Spleen (tissue), 11 donors: ENCODE results near the gene KCNJ13. TPM values are rescaled to one million over a fixed set of nuclear protein-coding genes. Genes with fewer than 3 reads are reported as not detected.

ENCODE experiments used
- DNase-seq: peaks from one replicate; pipeline ENCODE4 v3.0.0-alpha.2; 2020
- H3K27ac ChIP-seq, 8 donors: fragments of 200-600 bp; sonication (generic) in 7 of 8; 1 replicate in 4 of 8; 2 replicates in 4 of 8; pipeline versions ENCODE4 v1.5.0 to v1.8.0; 2016 to 2021; ENCODE audit warnings: inconsistent platforms in 4 of 8, mild to moderate bottlenecking in 4 of 8, moderate library complexity in 1 of 8
- H3K27me3 ChIP-seq, 7 donors: fragments of 200-600 bp; sonication (generic) in 6 of 7; replicated peaks in 1 of 7; 1 replicate in 4 of 7; 2 replicates in 3 of 7; pipeline versions ENCODE4 v1.5.0 to v1.8.0; 2016 to 2021; ENCODE audit warnings: inconsistent platforms in 3 of 7, mild to moderate bottlenecking in 1 of 7
- H3K36me3 ChIP-seq, 6 donors: fragments of 200-600 bp; sonication (generic) in 5 of 6; 1 replicate in 4 of 6; 2 replicates in 2 of 6; pipeline versions ENCODE4 v1.5.0 to v1.8.0; 2016 to 2021; ENCODE audit warnings: inconsistent platforms in 2 of 6
- H3K4me1 ChIP-seq, 6 donors: fragments of 200-600 bp; sonication (generic) in 5 of 6; 1 replicate in 3 of 6; 2 replicates in 3 of 6; pipeline versions ENCODE4 v1.5.0 to v1.8.0; 2016 to 2021; ENCODE audit warnings: inconsistent platforms in 3 of 6
- H3K4me3 ChIP-seq, 8 donors: fragments of 200-600 bp; sonication (generic) in 7 of 8; 1 replicate in 4 of 8; 2 replicates in 4 of 8; pipeline versions ENCODE4 v1.5.0 to v1.8.0; 2016 to 2021; ENCODE audit warnings: inconsistent platforms in 4 of 8, mild to moderate bottlenecking in 4 of 8, moderate library complexity in 2 of 8
- H3K9me3 ChIP-seq, 8 donors: fragments of 200-600 bp; sonication (generic) in 7 of 8; 1 replicate in 4 of 8; 2 replicates in 4 of 8; pipeline versions ENCODE4 v1.5.0 to v1.8.0; 2016 to 2021; ENCODE audit warnings: inconsistent platforms in 4 of 8
- CTCF ChIP-seq, 11 experiments: fragments of 200-600 bp in 7 of 11; fragments of 450-650 bp in 4 of 11; sonication (generic) in 4 of 11; IDR thresholded peaks in 8 of 11; conservative IDR thresholded peaks in 3 of 11; 1 replicate in 7 of 11; 2 replicates in 4 of 11; pipeline versions ENCODE4 v1.4.0 to v1.8.0; 2016 to 2021; ENCODE audit warnings: antibody characterized with exemption in 11 of 11, inconsistent platforms in 4 of 11, mild to moderate bottlenecking in 1 of 11
- POLR2A ChIP-seq, 3 donors: fragments of 450-650 bp; IDR thresholded peaks; one replicate each; pipeline ENCODE4 v1.5.1; 2017; ENCODE audit warnings: antibody characterized with exemption in 3 of 3, mild to moderate bottlenecking in 1 of 3
- POLR2AphosphoS5 ChIP-seq, 3 donors: sonication (generic); formaldehyde crosslinking; IDR thresholded peaks; one replicate each; pipeline ENCODE4 v1.5.1; 2017; ENCODE audit warnings: antibody characterized with exemption in 3 of 3
- WGBS, 5 donors: extraction: QIAGEN DNeasy Blood & Tissue Kit in 3 of 5; methylation state at CpG; one replicate each; pipeline versions ENCODE4 v1.1.5 to v1.1.7; 2013 to 2018; 5-methylcytosine and 5-hydroxymethylcytosine counted together
- intact Hi-C: fragments of 100-400 bp; cut with DNase I; formaldehyde crosslinking; loops from one replicate; pipeline ENCODE4 v1.15.0; 2023; ENCODE audit warnings: low total_unique reads
- polyA plus RNA-seq, 3 donors: library from polyadenylated mRNA; stranded (reverse); fragments of 200-250 nt; gene quantifications; one replicate each; pipeline ENCODE4 v1.2.1, GENCODE V29; 2013
- total RNA-seq, 7 donors: library from RNA; depleted of rRNA in 3 of 7; stranded (reverse); fragments of >200 nt in 3 of 7; fragmentation: NEBNext Ultra II Directional in 4 of 7; extraction: Animal tissue kit (Norgen Biotek cat#: 25700) in 4 of 7; gene quantifications; one replicate each; pipeline versions ENCODE4 v1.1.0 to v1.2.1, GENCODE V29; 2016 to 2021
- donor health status: healthy with polysubstance abuse.
- donor health status: DM: no; HTN: no; CAD: no; lungs with moderate emphysema.
- donor health status: DM: no; HTN: no; CAD: no.
- donor health status: Bipolar disorder and iron deficiency.
- donor health status: healthy.
- donor health status: DM: no; HTN: no; CAD: no.
- donor health status: DM: yes; HTN: yes; CAD: no.

Gene KCNJ13
- total and polyA plus RNA-seq, 10 donors = 0.08 TPM; not detected in 9

- Histone ChIP-seq H3K4me3 (no peak overlapping the region), H3K36me3 (peaks cover 6 to 100% (median 81%) of the 10 kb centered on the region in 6 donors), H3K27ac (no peak overlapping the region), H3K27me3 (no peaks in the 10 kb centered on the region), H3K4me1 (no peaks in the 10 kb centered on the region), H3K9me3 (no peaks in the 10 kb centered on the region)
- no peak for TF ChIP-seq POLR2A (IDR thresholded peaks at IDR 0.05)
- no peak for DNase-seq
- intact Hi-C loops = no loop called here
- 92 to 97% (median 95%) methylated on average over 4 of the region's 4 CpGs for WGBS, 5 donors
Observed at GRCh38 chr2:232791518-232791917, 15.2 kb upstream of the KCNJ13 start.

GRCh38 chr2:232789082-232789481 is 12.7 kb upstream of the KCNJ13 start:
- Histone ChIP-seq H3K27ac (no peak overlapping the region), H3K9me3 (no peaks in the 10 kb centered on the region), H3K36me3 (peaks cover 6 to 87% (median 57%) of the 10 kb centered on the region in 6 donors), H3K4me1 (no peaks in the 10 kb centered on the region), H3K27me3 (no peaks in the 10 kb centered on the region), H3K4me3 (no peak overlapping the region)
- intact Hi-C loops = no loop called here
- TF ChIP-seq POLR2A (IDR thresholded peaks at IDR 0.05) (no peak), POLR2AphosphoS5 (IDR thresholded peaks at IDR 0.05) (no peak), CTCF (IDR thresholded peaks at IDR 0.05 in 8 of 11, conservative IDR thresholded peaks at IDR 0.05 in 3 of 11) (no peak)
- 85 to 99% (median 95%) methylated on average over 4 of the region's 4 CpGs for WGBS, 5 donors
- DNase-seq = no peak

- intact Hi-C loops = no loop called here
Observed at GRCh38 chr2:232787806-232788205, 11.4 kb upstream of the KCNJ13 start.

GRCh38 chr2:232783278-232783677 is 6.9 kb upstream of the KCNJ13 start:
- DNase-seq = no peak
- H3K36me3 ChIP-seq = peaks cover 6 to 62% (median 13%) of the 10 kb centered on the region in 6 donors
- no peaks in the 10 kb centered on the region for H3K9me3 ChIP-seq
- H3K27me3 ChIP-seq = no peaks in the 10 kb centered on the region
- no peak overlapping the region for H3K4me3 ChIP-seq
- no peaks in the 10 kb centered on the region for H3K4me1 ChIP-seq
- intact Hi-C loops = no loop called here
- TF ChIP-seq POLR2A (IDR thresholded peaks at IDR 0.05) = no peak
- TF ChIP-seq CTCF (IDR thresholded peaks at IDR 0.05 in 8 of 11, conservative IDR thresholded peaks at IDR 0.05 in 3 of 11) = no peak
- TF ChIP-seq POLR2AphosphoS5 (IDR thresholded peaks at IDR 0.05) = no peak
- no peak overlapping the region for H3K27ac ChIP-seq

More at GRCh38 chr2:232787806-232788205, 11.4 kb upstream of the KCNJ13 start:
- Histone ChIP-seq H3K4me1 (no peaks in the 10 kb centered on the region), H3K9me3 (no peaks in the 10 kb centered on the region), H3K4me3 (no peak overlapping the region), H3K27ac (no peak overlapping the region), H3K27me3 (no peaks in the 10 kb centered on the region), H3K36me3 (peaks cover 6 to 83% (median 44%) of the 10 kb centered on the region in 6 donors)
- TF ChIP-seq POLR2A (IDR thresholded peaks at IDR 0.05) (no peak), CTCF (IDR thresholded peaks at IDR 0.05 in 8 of 11, conservative IDR thresholded peaks at IDR 0.05 in 3 of 11) (no peak), POLR2AphosphoS5 (IDR thresholded peaks at IDR 0.05) (no peak)
- no peak for DNase-seq

- H3K4me1 ChIP-seq = no peaks in the 10 kb centered on the region
- no peaks in the 10 kb centered on the region for H3K9me3 ChIP-seq
- H3K4me3 ChIP-seq = no peak overlapping the region
- no peak overlapping the region for H3K27ac ChIP-seq
- TF ChIP-seq POLR2AphosphoS5 (IDR thresholded peaks at IDR 0.05) = no peak
- TF ChIP-seq POLR2A (IDR thresholded peaks at IDR 0.05) = no peak
- TF ChIP-seq CTCF (IDR thresholded peaks at IDR 0.05 in 8 of 11, conservative IDR thresholded peaks at IDR 0.05 in 3 of 11) = no peak
- no peaks in the 10 kb centered on the region for H3K27me3 ChIP-seq
- H3K36me3 ChIP-seq = peaks cover 0 to 61% (median 4%) of the 10 kb centered on the region in 6 donors
- intact Hi-C loops = no loop called here
- DNase-seq = no peak
Observed at GRCh38 chr2:232781765-232782164, 5.4 kb upstream of the KCNJ13 start.
